ENCODE data around the gene CASP8. TPM values are rescaled to one million over a fixed set of nuclear protein-coding genes. Genes with fewer than 3 reads are reported as not detected.
A peak's percentile ranks its signal among the peaks of the same experiment; 100 is the strongest.

CASP8 gene
- total RNA-seq (2021; ENCODE audit: unreplicated experiment) (34.8 TPM), Bru-seq, nascent RNA (percentile 79 among the genes with signal in this experiment), BruChase-seq, experiment 1, labeled RNA remaining after a 2-hour chase (percentile 78 among the genes with signal in this experiment), BruChase-seq, experiment 2, labeled RNA remaining after a 6-hour chase (percentile 80 among the genes with signal in this experiment)
- polyA plus RNA-seq (2012; ENCODE audit: insufficient read length) = 18.4 TPM
- long read RNA-seq, transcript CASP8-205 (9 exons, 2,930 nt) = major isoform, 5 of 82 reads
- long read RNA-seq, partial matches to known transcripts = 3 of 82 reads
- long read RNA-seq, other reads (novel, unspliced or antisense) = 65 of 82 reads

DNA sequence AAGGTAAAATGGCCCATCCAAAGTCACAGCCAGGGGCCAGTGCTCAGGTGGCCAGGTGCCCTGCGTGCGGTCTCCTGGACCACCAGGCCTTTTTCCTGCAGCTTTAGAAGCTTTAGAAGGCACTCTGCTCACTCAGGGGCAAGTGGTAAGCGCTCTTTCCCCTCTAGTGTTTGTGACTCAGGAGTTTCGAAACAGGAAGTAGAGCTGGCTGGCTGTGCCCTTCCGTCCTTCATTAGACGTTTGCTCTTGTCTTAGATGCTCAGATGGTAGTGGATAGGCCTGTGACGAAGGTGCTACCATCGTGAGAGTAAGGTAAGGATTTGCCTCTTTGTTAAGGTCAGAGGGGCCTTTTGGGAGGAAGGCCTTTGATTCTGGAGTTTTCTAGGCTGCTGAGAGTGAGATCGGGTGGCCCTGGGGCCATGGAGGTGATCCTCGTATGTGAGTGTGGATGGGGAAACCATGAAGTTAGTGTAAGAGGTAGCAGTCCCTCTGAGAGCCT is at the start of gene CASP8:
Gene CASP8 (plus strand): TSS at position 235 of the 499 bp plus-strand sequence. CDS start 5,951 bp downstream, outside the sequence.
- CTCF ChIA-PET = no interaction called here
- peak; percentile 20; the same call in 1 of the 2 replicates for ATAC-seq
- Histone ChIP-seq H3K36me3 (ENCODE audit: control insufficient read depth, insufficient read depth, low read length) (no peaks in the 10 kb centered on the region), H3K27ac (ENCODE audit: low read length) (peak within 1 kb of the TSS; percentile 100), H3K4me3 (ENCODE audit: low read depth in 2 of 2, low read length in 2 of 2) (peak within 1 kb of the TSS; percentile 25 to 56), H3K9me3 (ENCODE audit: control insufficient read depth, insufficient read depth, low read depth, low read length) (no peaks in the 10 kb centered on the region), H3K27me3 (ENCODE audit: control insufficient read depth, insufficient read depth, low read length) (no peaks in the 10 kb centered on the region), H3K4me1 (ENCODE audit: control insufficient read depth, insufficient read depth, low read length) (peaks cover 67% of the 10 kb centered on the region)
- DNase-seq (ENCODE audit: low read depth, low spot score) = no peak
- no TSS peak for BruUV-seq (replicated peaks)
- POLR2A ChIA-PET = interaction anchor here (0.6 to 0.7 kb wide), 2 partner anchors 28 to 39 kb away, joined by 3 to 7 read pairs; no protein-coding TSS in a partner anchor
- in situ Hi-C loops (cut with HindIII; ENCODE audit: low pct_unique_long_range_greater_than_20kb, low sequenced_read_pairs) (no loop called here), intact Hi-C loops (cut with micrococcal nuclease; ENCODE audit: unreplicated experiment) (no loop called here)
- TF ChIP-seq TCF7L2 (IDR thresholded peaks at IDR 0.05; ENCODE audit: low read depth, low read length) = no peak
- TF ChIP-seq POLR2AphosphoS5 (IDR thresholded peaks at IDR 0.05; ENCODE audit: low read depth, low read length) = peak; percentile 37; the same call in 1 of the 2 replicates

DNA sequence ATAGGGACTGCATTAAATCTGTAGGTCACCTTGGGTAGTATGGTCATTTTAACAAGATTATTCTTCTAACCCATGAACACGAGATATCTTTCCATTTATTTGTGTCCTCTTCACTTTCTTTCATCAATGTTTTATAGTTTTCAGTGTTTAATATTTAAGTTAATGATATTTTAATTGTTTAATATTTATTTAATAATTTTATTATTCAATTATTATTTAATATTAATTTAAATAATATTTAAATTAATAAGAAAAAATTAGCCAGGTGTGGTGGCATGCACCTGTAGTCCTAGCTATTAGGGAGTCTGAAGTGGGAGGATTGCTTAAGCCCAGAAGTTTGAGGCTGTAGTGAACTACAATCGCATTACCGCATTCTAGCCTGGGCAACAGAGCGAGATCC is 44.4 kb upstream of the CASP8 start:
- no peaks in the 10 kb centered on the region for H3K36me3 ChIP-seq (ENCODE audit: control insufficient read depth, insufficient read depth, low read length)
- intact Hi-C loops (cut with micrococcal nuclease; ENCODE audit: unreplicated experiment) = no loop called here
- TF ChIP-seq, protein P1, sequence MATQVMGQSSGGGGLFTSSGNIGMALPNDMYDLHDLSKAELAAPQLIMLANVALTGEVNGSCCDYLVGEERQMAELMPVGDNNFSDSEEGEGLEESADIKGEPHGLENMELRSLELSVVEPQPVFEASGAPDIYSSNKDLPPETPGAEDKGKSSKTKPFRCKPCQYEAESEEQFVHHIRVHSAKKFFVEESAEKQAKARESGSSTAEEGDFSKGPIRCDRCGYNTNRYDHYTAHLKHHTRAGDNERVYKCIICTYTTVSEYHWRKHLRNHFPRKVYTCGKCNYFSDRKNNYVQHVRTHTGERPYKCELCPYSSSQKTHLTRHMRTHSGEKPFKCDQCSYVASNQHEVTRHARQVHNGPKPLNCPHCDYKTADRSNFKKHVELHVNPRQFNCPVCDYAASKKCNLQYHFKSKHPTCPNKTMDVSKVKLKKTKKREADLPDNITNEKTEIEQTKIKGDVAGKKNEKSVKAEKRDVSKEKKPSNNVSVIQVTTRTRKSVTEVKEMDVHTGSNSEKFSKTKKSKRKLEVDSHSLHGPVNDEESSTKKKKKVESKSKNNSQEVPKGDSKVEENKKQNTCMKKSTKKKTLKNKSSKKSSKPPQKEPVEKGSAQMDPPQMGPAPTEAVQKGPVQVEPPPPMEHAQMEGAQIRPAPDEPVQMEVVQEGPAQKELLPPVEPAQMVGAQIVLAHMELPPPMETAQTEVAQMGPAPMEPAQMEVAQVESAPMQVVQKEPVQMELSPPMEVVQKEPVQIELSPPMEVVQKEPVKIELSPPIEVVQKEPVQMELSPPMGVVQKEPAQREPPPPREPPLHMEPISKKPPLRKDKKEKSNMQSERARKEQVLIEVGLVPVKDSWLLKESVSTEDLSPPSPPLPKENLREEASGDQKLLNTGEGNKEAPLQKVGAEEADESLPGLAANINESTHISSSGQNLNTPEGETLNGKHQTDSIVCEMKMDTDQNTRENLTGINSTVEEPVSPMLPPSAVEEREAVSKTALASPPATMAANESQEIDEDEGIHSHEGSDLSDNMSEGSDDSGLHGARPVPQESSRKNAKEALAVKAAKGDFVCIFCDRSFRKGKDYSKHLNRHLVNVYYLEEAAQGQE (IDR thresholded peaks at IDR 0.05; ENCODE audit: insufficient read depth in 1 of 2, low read depth in 2 of 2, low read length in 1 of 2) = no peak
- TF ChIP-seq TCF7L2 (IDR thresholded peaks at IDR 0.05; ENCODE audit: low read depth, low read length) (no peak), SIN3A (IDR thresholded peaks at IDR 0.05; ENCODE audit: borderline replicate concordance, insufficient read depth, low read depth, low read length) (no peak), POLR2AphosphoS5 (IDR thresholded peaks at IDR 0.05; ENCODE audit: low read depth, low read length) (no peak)
- TF ChIP-seq, protein P2, sequence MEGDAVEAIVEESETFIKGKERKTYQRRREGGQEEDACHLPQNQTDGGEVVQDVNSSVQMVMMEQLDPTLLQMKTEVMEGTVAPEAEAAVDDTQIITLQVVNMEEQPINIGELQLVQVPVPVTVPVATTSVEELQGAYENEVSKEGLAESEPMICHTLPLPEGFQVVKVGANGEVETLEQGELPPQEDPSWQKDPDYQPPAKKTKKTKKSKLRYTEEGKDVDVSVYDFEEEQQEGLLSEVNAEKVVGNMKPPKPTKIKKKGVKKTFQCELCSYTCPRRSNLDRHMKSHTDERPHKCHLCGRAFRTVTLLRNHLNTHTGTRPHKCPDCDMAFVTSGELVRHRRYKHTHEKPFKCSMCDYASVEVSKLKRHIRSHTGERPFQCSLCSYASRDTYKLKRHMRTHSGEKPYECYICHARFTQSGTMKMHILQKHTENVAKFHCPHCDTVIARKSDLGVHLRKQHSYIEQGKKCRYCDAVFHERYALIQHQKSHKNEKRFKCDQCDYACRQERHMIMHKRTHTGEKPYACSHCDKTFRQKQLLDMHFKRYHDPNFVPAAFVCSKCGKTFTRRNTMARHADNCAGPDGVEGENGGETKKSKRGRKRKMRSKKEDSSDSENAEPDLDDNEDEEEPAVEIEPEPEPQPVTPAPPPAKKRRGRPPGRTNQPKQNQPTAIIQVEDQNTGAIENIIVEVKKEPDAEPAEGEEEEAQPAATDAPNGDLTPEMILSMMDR (IDR thresholded peaks at IDR 0.05) = no peak
- no peaks in the 10 kb centered on the region for H3K27me3 ChIP-seq (ENCODE audit: control insufficient read depth, insufficient read depth, low read length)
- no TSS peak for BruUV-seq (replicated peaks)
- H3K4me1 ChIP-seq (ENCODE audit: control insufficient read depth, insufficient read depth, low read length) = no peaks in the 10 kb centered on the region
- no peak for DNase-seq (ENCODE audit: low read depth, low spot score)
- H3K9me3 ChIP-seq (ENCODE audit: control insufficient read depth, insufficient read depth, low read depth, low read length) = no peaks in the 10 kb centered on the region
- no peak overlapping the region for H3K27ac ChIP-seq (ENCODE audit: low read length)
- POLR2A ChIA-PET = no interaction called here
- CTCF ChIA-PET = no interaction called here
- no peak overlapping the region for H3K4me3 ChIP-seq (ENCODE audit: low read depth in 2 of 2, low read length in 2 of 2)
- ATAC-seq = no peak
- in situ Hi-C loops (cut with HindIII; ENCODE audit: low pct_unique_long_range_greater_than_20kb, low sequenced_read_pairs) = no loop called here

DNA sequence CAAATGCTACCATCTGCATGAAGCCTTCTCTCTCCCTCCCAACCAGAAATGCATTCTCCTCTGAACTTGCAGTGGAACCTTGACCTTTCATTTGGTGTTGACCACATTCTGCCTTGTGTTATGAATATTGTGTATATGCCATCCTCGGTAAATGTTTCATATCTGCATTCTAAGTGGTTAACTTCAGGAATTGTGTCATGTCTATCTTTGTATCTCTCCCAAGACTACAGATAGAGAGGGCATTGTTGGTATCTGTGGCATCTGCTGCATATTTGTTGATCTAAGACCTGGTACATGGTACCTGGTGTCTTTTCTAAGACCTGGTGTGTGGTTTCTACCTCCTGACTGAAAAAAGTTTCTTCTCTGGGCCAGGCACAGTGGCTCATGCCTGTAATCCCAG is 43.4 kb upstream of the CASP8 start:
- no peaks in the 10 kb centered on the region for H3K9me3 ChIP-seq (ENCODE audit: control insufficient read depth, insufficient read depth, low read depth, low read length)
- H3K4me3 ChIP-seq (ENCODE audit: low read depth in 2 of 2, low read length in 2 of 2) = no peak overlapping the region
- intact Hi-C loops (cut with micrococcal nuclease; ENCODE audit: unreplicated experiment) = no loop called here
- ChIA-PET POLR2A (no interaction called here), CTCF (no interaction called here)
- no peaks in the 10 kb centered on the region for H3K36me3 ChIP-seq (ENCODE audit: control insufficient read depth, insufficient read depth, low read length)
- H3K4me1 ChIP-seq (ENCODE audit: control insufficient read depth, insufficient read depth, low read length) = no peaks in the 10 kb centered on the region
- in situ Hi-C loops (cut with HindIII; ENCODE audit: low pct_unique_long_range_greater_than_20kb, low sequenced_read_pairs) = no loop called here
- no TSS peak for BruUV-seq (replicated peaks)
- TF ChIP-seq, protein P1 (IDR thresholded peaks at IDR 0.05; ENCODE audit: insufficient read depth in 1 of 2, low read depth in 2 of 2, low read length in 1 of 2) = no peak
- TF ChIP-seq SIN3A (IDR thresholded peaks at IDR 0.05; ENCODE audit: borderline replicate concordance, insufficient read depth, low read depth, low read length) = no peak
- TF ChIP-seq POLR2AphosphoS5 (IDR thresholded peaks at IDR 0.05; ENCODE audit: low read depth, low read length) = no peak
- TF ChIP-seq, protein P2 (IDR thresholded peaks at IDR 0.05) = no peak
- no peak for TF ChIP-seq TCF7L2 (IDR thresholded peaks at IDR 0.05; ENCODE audit: low read depth, low read length)
- H3K27me3 ChIP-seq (ENCODE audit: control insufficient read depth, insufficient read depth, low read length) = no peaks in the 10 kb centered on the region
- ATAC-seq = no peak
- no peak for DNase-seq (ENCODE audit: low read depth, low spot score)
- H3K27ac ChIP-seq (ENCODE audit: low read length) = no peak overlapping the region

Data from Panc1 (cell line).